HepG2 (cell line): ENCODE measurements around the gene HOXA1. TPM values are rescaled to one million over a fixed set of nuclear protein-coding genes. Genes with fewer than 3 reads are reported as not detected.

ENCODE experiments used
- MTF1 ChIP-seq: sonication (generic); formaldehyde crosslinking; IDR thresholded peaks from 2 replicates; pipeline ENCODE4 v1.5.0; 2020; ENCODE audit warnings: missing genetic modification reagents
- REL ChIP-seq: sonication (generic); formaldehyde crosslinking; conservative IDR thresholded peaks from 2 replicates; pipeline ENCODE4 v1.8.0; 2022; ENCODE audit warnings: mild to moderate bottlenecking, missing genetic modification reagents, moderate library complexity
- ZNF543 ChIP-seq: sonication (generic); formaldehyde crosslinking; IDR thresholded peaks from 2 replicates; pipeline ENCODE4 v1.4.0; 2020; ENCODE audit warnings: mild to moderate bottlenecking, missing genetic modification reagents
- polyA plus RNA-seq, 8 experiments: library from polyadenylated mRNA; depleted of rRNA in 3 of 8; stranded (reverse) in 7 of 8; unstranded in 1 of 8; fragments of >200 nt; fragmentation: Illumina TruSeq in 4 of 8; extraction: Trizol in 4 of 8; gene quantifications; 2 replicates each; pipeline versions ENCODE4 v1.2.1 to v1.2.3, GENCODE V29; 2011 to 2016; ENCODE audit warnings: low read depth in 4 of 8, missing spikeins in 1 of 8, mixed read lengths in 1 of 8; ENCODE audit not compliant: insufficient read depth in 1 of 8
- total RNA-seq, 5 experiments: library from RNA; depleted of rRNA; stranded (reverse); fragments of >200 nt; fragmentation: Illumina TruSeq; extraction: Trizol; gene quantifications; 2 replicates each; pipeline ENCODE4 v1.2.3, GENCODE V29; 2016; ENCODE audit warnings: low read depth in 1 of 5
- TF ChIP-seq, protein P1 (sequence below): sonication (generic); formaldehyde crosslinking; IDR thresholded peaks from 2 replicates; pipeline ENCODE4 v1.5.1; 2020; ENCODE audit warnings: missing genetic modification reagents, mild to moderate bottlenecking, borderline replicate concordance
- TF ChIP-seq, protein P2 (sequence below): sonication (generic); formaldehyde crosslinking; conservative IDR thresholded peaks from 2 replicates; pipeline ENCODE4 v1.4.0; 2020; ENCODE audit warnings: mild to moderate bottlenecking, missing genetic modification reagents, moderate library complexity
- TF ChIP-seq, protein P3 (sequence below): sonication (generic); formaldehyde crosslinking; IDR thresholded peaks from 2 replicates; pipeline ENCODE4 v1.5.0; 2020; ENCODE audit warnings: mild to moderate bottlenecking, missing genetic modification reagents
- TF ChIP-seq, protein P4 (sequence below): sonication (generic); formaldehyde crosslinking; IDR thresholded peaks from 2 replicates; pipeline ENCODE4 v1.5.0; 2020; ENCODE audit warnings: missing genetic modification reagents
- TF ChIP-seq, protein P5 (sequence below): IDR thresholded peaks from 2 replicates; pipeline ENCODE4 v1.6.1; 2016

The HOXA1 gene
- total and polyA plus RNA-seq, 2 of the 13 experiments (the other 11 are each of a cell fraction or from before 2014, with no cell fraction given) = 0.18 to 0.20 TPM

DNA sequence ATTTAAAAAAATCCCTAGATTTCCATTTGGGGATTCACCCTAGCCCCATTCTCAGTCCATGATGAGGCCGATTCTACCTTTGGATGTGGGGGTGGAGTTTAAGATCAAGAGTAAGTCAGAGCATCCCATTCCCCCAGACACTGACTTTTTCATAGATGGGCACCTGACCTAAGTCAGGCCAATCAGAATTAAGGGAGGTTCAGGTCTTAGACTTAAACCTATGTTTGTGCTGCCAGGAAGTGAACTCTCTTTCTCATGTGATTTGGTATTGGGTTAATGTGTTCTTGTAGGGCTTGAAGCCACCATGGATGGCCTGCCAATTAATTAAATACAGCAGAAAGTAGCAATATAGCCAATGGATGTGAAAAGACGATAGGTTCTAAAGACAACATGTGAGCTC lies 30.1 kb downstream of the HOXA1 start (continued):
- TF ChIP-seq, protein P1, sequence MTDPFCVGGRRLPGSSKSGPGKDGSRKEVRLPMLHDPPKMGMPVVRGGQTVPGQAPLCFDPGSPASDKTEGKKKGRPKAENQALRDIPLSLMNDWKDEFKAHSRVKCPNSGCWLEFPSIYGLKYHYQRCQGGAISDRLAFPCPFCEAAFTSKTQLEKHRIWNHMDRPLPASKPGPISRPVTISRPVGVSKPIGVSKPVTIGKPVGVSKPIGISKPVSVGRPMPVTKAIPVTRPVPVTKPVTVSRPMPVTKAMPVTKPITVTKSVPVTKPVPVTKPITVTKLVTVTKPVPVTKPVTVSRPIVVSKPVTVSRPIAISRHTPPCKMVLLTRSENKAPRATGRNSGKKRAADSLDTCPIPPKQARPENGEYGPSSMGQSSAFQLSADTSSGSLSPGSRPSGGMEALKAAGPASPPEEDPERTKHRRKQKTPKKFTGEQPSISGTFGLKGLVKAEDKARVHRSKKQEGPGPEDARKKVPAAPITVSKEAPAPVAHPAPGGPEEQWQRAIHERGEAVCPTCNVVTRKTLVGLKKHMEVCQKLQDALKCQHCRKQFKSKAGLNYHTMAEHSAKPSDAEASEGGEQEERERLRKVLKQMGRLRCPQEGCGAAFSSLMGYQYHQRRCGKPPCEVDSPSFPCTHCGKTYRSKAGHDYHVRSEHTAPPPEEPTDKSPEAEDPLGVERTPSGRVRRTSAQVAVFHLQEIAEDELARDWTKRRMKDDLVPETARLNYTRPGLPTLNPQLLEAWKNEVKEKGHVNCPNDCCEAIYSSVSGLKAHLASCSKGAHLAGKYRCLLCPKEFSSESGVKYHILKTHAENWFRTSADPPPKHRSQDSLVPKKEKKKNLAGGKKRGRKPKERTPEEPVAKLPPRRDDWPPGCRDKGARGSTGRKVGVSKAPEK (CRISPR knock-in tag) = no peak
- TF ChIP-seq, protein P2, sequence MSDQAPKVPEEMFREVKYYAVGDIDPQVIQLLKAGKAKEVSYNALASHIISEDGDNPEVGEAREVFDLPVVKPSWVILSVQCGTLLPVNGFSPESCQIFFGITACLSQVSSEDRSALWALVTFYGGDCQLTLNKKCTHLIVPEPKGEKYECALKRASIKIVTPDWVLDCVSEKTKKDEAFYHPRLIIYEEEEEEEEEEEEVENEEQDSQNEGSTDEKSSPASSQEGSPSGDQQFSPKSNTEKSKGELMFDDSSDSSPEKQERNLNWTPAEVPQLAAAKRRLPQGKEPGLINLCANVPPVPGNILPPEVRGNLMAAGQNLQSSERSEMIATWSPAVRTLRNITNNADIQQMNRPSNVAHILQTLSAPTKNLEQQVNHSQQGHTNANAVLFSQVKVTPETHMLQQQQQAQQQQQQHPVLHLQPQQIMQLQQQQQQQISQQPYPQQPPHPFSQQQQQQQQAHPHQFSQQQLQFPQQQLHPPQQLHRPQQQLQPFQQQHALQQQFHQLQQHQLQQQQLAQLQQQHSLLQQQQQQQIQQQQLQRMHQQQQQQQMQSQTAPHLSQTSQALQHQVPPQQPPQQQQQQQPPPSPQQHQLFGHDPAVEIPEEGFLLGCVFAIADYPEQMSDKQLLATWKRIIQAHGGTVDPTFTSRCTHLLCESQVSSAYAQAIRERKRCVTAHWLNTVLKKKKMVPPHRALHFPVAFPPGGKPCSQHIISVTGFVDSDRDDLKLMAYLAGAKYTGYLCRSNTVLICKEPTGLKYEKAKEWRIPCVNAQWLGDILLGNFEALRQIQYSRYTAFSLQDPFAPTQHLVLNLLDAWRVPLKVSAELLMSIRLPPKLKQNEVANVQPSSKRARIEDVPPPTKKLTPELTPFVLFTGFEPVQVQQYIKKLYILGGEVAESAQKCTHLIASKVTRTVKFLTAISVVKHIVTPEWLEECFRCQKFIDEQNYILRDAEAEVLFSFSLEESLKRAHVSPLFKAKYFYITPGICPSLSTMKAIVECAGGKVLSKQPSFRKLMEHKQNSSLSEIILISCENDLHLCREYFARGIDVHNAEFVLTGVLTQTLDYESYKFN (CRISPR knock-in tag) = no peak
- TF ChIP-seq MTF1 (CRISPR knock-in tag) (no peak), ZNF543 (CRISPR knock-in tag) (no peak), REL (CRISPR knock-in tag) (no peak)
- TF ChIP-seq, protein P3, sequence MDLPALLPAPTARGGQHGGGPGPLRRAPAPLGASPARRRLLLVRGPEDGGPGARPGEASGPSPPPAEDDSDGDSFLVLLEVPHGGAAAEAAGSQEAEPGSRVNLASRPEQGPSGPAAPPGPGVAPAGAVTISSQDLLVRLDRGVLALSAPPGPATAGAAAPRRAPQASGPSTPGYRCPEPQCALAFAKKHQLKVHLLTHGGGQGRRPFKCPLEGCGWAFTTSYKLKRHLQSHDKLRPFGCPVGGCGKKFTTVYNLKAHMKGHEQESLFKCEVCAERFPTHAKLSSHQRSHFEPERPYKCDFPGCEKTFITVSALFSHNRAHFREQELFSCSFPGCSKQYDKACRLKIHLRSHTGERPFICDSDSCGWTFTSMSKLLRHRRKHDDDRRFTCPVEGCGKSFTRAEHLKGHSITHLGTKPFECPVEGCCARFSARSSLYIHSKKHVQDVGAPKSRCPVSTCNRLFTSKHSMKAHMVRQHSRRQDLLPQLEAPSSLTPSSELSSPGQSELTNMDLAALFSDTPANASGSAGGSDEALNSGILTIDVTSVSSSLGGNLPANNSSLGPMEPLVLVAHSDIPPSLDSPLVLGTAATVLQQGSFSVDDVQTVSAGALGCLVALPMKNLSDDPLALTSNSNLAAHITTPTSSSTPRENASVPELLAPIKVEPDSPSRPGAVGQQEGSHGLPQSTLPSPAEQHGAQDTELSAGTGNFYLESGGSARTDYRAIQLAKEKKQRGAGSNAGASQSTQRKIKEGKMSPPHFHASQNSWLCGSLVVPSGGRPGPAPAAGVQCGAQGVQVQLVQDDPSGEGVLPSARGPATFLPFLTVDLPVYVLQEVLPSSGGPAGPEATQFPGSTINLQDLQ (CRISPR knock-in tag) = no peak
- TF ChIP-seq, protein P4, sequence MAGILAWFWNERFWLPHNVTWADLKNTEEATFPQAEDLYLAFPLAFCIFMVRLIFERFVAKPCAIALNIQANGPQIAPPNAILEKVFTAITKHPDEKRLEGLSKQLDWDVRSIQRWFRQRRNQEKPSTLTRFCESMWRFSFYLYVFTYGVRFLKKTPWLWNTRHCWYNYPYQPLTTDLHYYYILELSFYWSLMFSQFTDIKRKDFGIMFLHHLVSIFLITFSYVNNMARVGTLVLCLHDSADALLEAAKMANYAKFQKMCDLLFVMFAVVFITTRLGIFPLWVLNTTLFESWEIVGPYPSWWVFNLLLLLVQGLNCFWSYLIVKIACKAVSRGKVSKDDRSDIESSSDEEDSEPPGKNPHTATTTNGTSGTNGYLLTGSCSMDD = no peak
- TF ChIP-seq, protein P5, sequence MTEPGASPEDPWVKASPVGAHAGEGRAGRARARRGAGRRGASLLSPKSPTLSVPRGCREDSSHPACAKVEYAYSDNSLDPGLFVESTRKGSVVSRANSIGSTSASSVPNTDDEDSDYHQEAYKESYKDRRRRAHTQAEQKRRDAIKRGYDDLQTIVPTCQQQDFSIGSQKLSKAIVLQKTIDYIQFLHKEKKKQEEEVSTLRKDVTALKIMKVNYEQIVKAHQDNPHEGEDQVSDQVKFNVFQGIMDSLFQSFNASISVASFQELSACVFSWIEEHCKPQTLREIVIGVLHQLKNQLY (CRISPR knock-in tag) = no peak
